Esophagus muscularis mucosa (tissue), 4 donors: ENCODE results near the gene ZIC2. TPM values are rescaled to one million over a fixed set of nuclear protein-coding genes. Genes with fewer than 3 reads are reported as not detected.

ENCODE experiments used
- DNase-seq: peaks from one replicate; pipeline ENCODE4 v3.0.0-alpha.2; 2017; ENCODE audit errors: extremely low spot score
- H3K27ac ChIP-seq, 4 donors: fragments of 200-600 bp; sonication (generic); replicated peaks in 1 of 4; 1 replicate in 3 of 4; 2 replicates in 1 of 4; pipeline ENCODE4 v1.5.1; 2016 to 2019; ENCODE audit warnings: mild to moderate bottlenecking in 1 of 4
- H3K27me3 ChIP-seq, 4 donors: fragments of 200-600 bp; sonication (generic); one replicate each; pipeline versions ENCODE4 v1.5.1 to v1.6.0; 2016 to 2019
- H3K36me3 ChIP-seq, 4 donors: fragments of 200-600 bp; sonication (generic); one replicate each; pipeline ENCODE4 v1.5.1; 2016 to 2019
- H3K4me1 ChIP-seq, 4 donors: fragments of 200-600 bp; sonication (generic); one replicate each; pipeline ENCODE4 v1.5.1; 2016 to 2019
- H3K4me3 ChIP-seq, 4 donors: fragments of 200-600 bp; sonication (generic); 1 replicate in 2 of 4; 2 replicates in 2 of 4; pipeline ENCODE4 v1.5.1; 2016 to 2019; ENCODE audit warnings: mild to moderate bottlenecking in 4 of 4, moderate library complexity in 1 of 4
- H3K9me3 ChIP-seq, 4 donors: fragments of 200-600 bp; sonication (generic); 1 replicate in 3 of 4; 2 replicates in 1 of 4; pipeline ENCODE4 v1.5.1; 2016 to 2019
- CTCF ChIP-seq, 3 experiments: fragments of 200-600 bp in 2 of 3; fragments of 450-650 bp in 1 of 3; sonication (generic) in 2 of 3; IDR thresholded peaks; one replicate each; pipeline ENCODE4 v1.5.1; 2017 to 2019; ENCODE audit warnings: antibody characterized with exemption in 3 of 3, mild to moderate bottlenecking in 2 of 3, moderate library complexity in 1 of 3
- EP300 ChIP-seq: sonication (generic); formaldehyde crosslinking; IDR thresholded peaks from one replicate; pipeline ENCODE4 v1.6.1; 2017; ENCODE audit warnings: antibody characterized with exemption
- POLR2A ChIP-seq: fragments of 450-650 bp; IDR thresholded peaks from one replicate; pipeline ENCODE4 v1.6.1; 2017; ENCODE audit warnings: antibody characterized with exemption, moderate library complexity, mild to moderate bottlenecking, low read depth
- POLR2AphosphoS5 ChIP-seq, 2 donors: sonication (generic); formaldehyde crosslinking; IDR thresholded peaks; one replicate each; pipeline ENCODE4 v1.6.1; 2017; ENCODE audit warnings: antibody characterized with exemption in 2 of 2
- WGBS: methylation state at CpG from one replicate; pipeline ENCODE4 v1.1.5; 2018; 5-methylcytosine and 5-hydroxymethylcytosine counted together
- intact Hi-C: fragments of 100-400 bp; cut with DNase I; formaldehyde crosslinking; loops from one replicate; pipeline ENCODE4 v1.15.1; 2023
- total RNA-seq, 4 donors: library from RNA; depleted of rRNA; stranded (reverse); fragments of >200 nt; gene quantifications; one replicate each; pipeline versions ENCODE4 v1.1.0 to v1.2.1, GENCODE V29; 2016

Gene ZIC2
- total RNA-seq, 4 donors from 2014 or later, result not detected

GRCh38 chr13:99969453-99969918, 12.1 kb upstream of the ZIC2 start:
- peaks cover 33 to 47% (median 39%) of the 10 kb centered on the region in 4 donors for H3K4me1 ChIP-seq
- TF ChIP-seq EP300 (no peak), POLR2A (no peak), CTCF (IDR thresholded peaks at IDR 0.05) (no peak), POLR2AphosphoS5 (IDR thresholded peaks at IDR 0.05) (no peak)
- 11% methylated on average over 34 of the region's 52 CpGs for WGBS
- intact Hi-C loops, result no loop called here
- no peak overlapping the region for H3K27ac ChIP-seq
- H3K27me3 ChIP-seq, result peaks cover 30 to 100% (median 75%) of the 10 kb centered on the region in 4 donors
- no peak for DNase-seq
- peak overlapping the region; percentile 24 to 54 (median 46) for H3K4me3 ChIP-seq
- H3K9me3 ChIP-seq, result no peaks in the 10 kb centered on the region
- H3K36me3 ChIP-seq, result no peaks in the 10 kb centered on the region

DNA sequence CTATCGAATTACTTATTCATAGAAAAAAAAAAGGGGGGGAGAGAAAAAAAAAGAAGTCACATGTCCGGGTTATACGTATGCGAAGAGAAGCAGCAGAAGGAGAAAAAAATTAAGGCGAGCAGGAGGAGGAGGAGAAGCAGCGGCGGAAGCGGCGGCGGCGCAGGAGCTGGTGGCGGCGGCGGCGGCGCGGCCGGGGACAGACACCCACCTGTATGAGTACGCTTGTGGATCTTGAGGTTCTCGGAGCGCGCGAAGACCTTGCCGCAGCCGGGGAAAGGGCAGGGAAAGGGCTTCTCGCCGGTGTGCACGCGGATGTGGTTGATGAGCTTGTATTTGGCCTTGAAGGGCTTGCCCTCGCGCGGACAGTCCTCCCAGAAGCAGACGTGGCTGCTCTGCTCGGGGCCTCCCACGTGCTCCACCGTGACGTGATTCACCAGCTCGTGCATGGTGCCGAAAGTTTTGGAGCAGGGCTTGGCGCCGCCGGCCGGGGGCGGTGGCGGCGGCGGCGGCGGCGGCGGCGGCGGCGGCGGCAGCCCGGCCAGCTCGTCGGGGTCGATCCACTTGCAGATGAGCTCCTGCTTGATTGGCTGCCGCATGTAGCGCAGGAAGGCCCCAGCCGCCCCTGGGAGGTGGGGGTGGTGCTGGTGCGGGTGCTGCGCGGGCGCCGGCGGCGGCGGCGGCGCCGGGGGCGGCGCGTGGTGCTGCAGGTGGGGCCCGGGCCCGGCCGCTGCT, 11.5 kb upstream of the ZIC2 start:
- no peak overlapping the region for H3K27ac ChIP-seq
- H3K4me1 ChIP-seq, result peaks cover 33 to 47% (median 39%) of the 10 kb centered on the region in 4 donors
- 4% methylated on average over 59 of the region's 79 CpGs for WGBS
- intact Hi-C loops, result loop anchor here (10.0 kb wide), 1 partner anchor 315 kb away; no protein-coding TSS in a partner anchor
- no peaks in the 10 kb centered on the region for H3K9me3 ChIP-seq
- H3K4me3 ChIP-seq, result peak overlapping the region; percentile 35 to 54 (median 46)
- TF ChIP-seq POLR2AphosphoS5 (IDR thresholded peaks at IDR 0.05) (no peak), CTCF (IDR thresholded peaks at IDR 0.05) (no peak), EP300 (no peak), POLR2A (no peak)
- peaks cover 30 to 100% (median 79%) of the 10 kb centered on the region in 4 donors for H3K27me3 ChIP-seq
- H3K36me3 ChIP-seq, result no peaks in the 10 kb centered on the region
- no peak for DNase-seq

DNA sequence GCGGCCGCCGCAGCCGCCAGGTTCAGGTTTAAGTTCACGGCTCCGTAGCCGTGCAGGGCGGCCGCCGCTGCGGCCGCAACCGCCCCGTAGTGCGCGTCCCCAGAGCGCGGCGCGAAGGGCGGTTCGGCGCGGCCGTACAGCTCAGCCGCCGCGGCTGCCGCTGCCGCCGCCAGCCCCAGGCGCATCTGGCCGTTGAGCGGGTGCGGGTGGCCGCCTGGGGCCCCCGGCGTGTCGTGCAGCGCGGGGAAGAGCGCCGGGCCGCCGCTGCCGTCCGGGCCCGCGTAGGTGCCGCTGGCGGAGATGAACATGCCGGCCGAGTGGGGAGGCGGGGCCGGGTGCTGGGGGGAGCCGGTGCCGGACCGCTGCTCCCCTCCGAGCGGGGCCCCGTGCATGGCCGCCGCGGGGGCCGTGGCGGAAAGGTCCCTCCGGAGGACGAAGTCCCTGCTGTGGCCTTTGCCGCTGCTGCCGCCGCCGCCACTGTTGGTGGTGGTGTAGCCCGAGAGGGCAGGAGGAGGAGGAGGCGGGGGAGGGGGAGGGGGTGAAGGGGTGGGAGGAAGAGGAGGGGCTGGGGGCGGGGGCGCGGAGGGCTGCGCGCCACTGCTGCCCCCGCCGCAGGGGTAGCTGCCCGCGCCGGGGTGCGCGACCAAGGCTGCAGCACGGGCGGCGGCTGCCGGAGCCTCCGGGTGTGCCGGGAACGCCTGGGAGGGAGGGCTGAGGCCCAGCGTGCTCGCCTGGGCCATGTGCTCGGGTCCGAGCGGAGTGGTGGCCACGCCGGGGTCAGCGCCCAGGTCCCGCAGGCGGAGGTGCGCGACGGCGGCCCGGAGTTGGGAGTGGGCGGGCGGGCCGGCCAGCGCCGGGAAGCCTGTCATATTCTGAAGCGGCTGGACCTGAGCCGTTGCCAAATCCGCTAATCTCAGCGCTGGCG, 10.7 kb upstream of the ZIC2 start:
- H3K4me3 ChIP-seq, result peak overlapping the region; percentile 35 to 54 (median 46)
- H3K27me3 ChIP-seq, result peaks cover 30 to 100% (median 84%) of the 10 kb centered on the region in 4 donors
- no peak for DNase-seq
- 0% methylated on average over 1 of the region's 118 CpGs for WGBS
- TF ChIP-seq CTCF (IDR thresholded peaks at IDR 0.05) (no peak), POLR2A (no peak), POLR2AphosphoS5 (IDR thresholded peaks at IDR 0.05) (no peak), EP300 (no peak)
- intact Hi-C loops, result loop anchor here (10.0 kb wide), 1 partner anchor 316 kb away; no protein-coding TSS in a partner anchor
- H3K9me3 ChIP-seq, result no peaks in the 10 kb centered on the region
- peaks cover 33 to 47% (median 39%) of the 10 kb centered on the region in 4 donors for H3K4me1 ChIP-seq
- no peaks in the 10 kb centered on the region for H3K36me3 ChIP-seq
- no peak overlapping the region for H3K27ac ChIP-seq

DNA sequence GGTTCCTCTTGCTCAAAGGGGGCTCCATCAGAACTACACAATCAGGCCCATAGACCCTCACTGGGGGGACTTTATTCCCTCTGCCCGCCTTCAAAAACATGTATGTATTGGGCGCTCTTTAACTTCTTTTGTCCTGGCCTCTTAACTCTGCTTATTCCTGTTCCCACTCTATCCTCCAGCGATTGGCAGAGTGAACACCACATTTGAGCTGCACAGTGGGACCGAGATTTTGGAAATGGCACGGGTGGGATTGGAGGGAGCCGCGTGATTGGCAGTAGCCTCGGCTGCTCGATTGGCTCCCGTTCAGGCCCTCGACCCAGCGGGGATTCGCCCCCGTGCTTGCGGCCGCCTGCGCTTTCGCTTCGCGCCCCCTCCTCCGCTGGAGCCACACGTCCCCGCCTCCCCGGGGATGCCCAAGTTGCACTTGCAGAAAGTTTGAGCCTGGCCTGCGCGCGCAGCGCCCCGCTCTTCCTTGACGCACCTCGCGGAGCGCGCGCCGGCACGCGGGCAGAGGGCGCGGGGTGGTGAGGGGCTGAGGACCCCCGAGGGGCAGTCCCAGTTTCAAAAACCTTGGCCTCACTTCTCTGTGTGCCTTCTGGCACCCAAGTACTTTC, 9.9 kb upstream of the ZIC2 start, which contains the start of gene ZIC5:
ZIC5 (minus strand) TSS at position 192 of the 614 bp plus-strand sequence; CDS start at position 28, 164 bp downstream.
- H3K4me1 ChIP-seq, result peaks cover 33 to 47% (median 39%) of the 10 kb centered on the region in 4 donors
- 7% methylated on average over 5 of the region's 41 CpGs for WGBS
- H3K27me3 ChIP-seq, result peaks cover 30 to 100% (median 86%) of the 10 kb centered on the region in 4 donors
- TF ChIP-seq POLR2AphosphoS5 (IDR thresholded peaks at IDR 0.05) (no peak), POLR2A (no peak), EP300 (no peak), CTCF (IDR thresholded peaks at IDR 0.05) (no peak)
- no peak for DNase-seq
- H3K4me3 ChIP-seq, result peak within 1 kb of the TSS; percentile 35 to 54 (median 46)
- H3K9me3 ChIP-seq, result no peaks in the 10 kb centered on the region
- H3K36me3 ChIP-seq, result no peaks in the 10 kb centered on the region
- no peak within 1 kb of the TSS for H3K27ac ChIP-seq
- intact Hi-C loops, result loop anchor here (10.0 kb wide), 1 partner anchor 317 kb away; no protein-coding TSS in a partner anchor
